HG02970 (cell line): ENCODE data around the gene GRID1.
"Not testable (repeated sequence)": the region's sequence is repeated elsewhere in the genome, so short reads cannot be mapped to it uniquely, and the experiment has no call there.

Experiments used
- ATAC-seq: cut with Tn5 transposase; IDR thresholded peaks from one replicate; pipeline ENCODE4 v1.9.1; 2021; ENCODE audit warnings: mild to moderate bottlenecking, moderate library complexity, moderate number of reproducible peaks; ENCODE audit not compliant: unreplicated experiment, low FRiP score

Gene GRID1

GRCh38 chr10:86179153-86179524, 187.5 kb downstream of the GRID1 start:
- ATAC-seq = no peak

- ATAC-seq = no peak
Observed at GRCh38 chr10:86178401-86179152, 188.0 kb downstream of the GRID1 start.

GRCh38 chr10:86177537-86178155, 188.9 kb downstream of the GRID1 start:
- ATAC-seq = no peak

GRCh38 chr10:86176850-86177536, 189.6 kb downstream of the GRID1 start:
- no peak for ATAC-seq

GRCh38 chr10:86175476-86175875, 191.1 kb downstream of the GRID1 start:
- not testable (repeated sequence) for ATAC-seq

- no peak for ATAC-seq
Observed at GRCh38 chr10:86172301-86172700, 194.3 kb downstream of the GRID1 start.

- ATAC-seq = no peak
Observed at GRCh38 chr10:86170255-86171108, 196.1 kb downstream of the GRID1 start.

GRCh38 chr10:86169506-86170254, 196.9 kb downstream of the GRID1 start:
- ATAC-seq = no peak

- no peak for ATAC-seq
Observed at GRCh38 chr10:86169066-86169465, 197.5 kb downstream of the GRID1 start.

- no peak for ATAC-seq
Observed at GRCh38 chr10:86168256-86168655, 198.3 kb downstream of the GRID1 start.

- ATAC-seq = no peak
Observed at GRCh38 chr10:86167762-86168128, 198.8 kb downstream of the GRID1 start.

GRCh38 chr10:86167121-86167761, 199.4 kb downstream of the GRID1 start:
- ATAC-seq = no peak

GRCh38 chr10:86165666-86166065, 200.9 kb downstream of the GRID1 start:
- ATAC-seq = no peak

- no peak for ATAC-seq
Observed at GRCh38 chr10:86164960-86165630, 201.5 kb downstream of the GRID1 start.

GRCh38 chr10:86164174-86164774, 202.3 kb downstream of the GRID1 start:
- ATAC-seq = no peak

GRCh38 chr10:86163522-86164173, 202.9 kb downstream of the GRID1 start:
- no peak for ATAC-seq

GRCh38 chr10:86162696-86163400, 203.7 kb downstream of the GRID1 start:
- ATAC-seq = no peak

- ATAC-seq = no peak
Observed at GRCh38 chr10:86162036-86162435, 204.6 kb downstream of the GRID1 start.
